ENCODE measurements around the gene SLC26A2. TPM values are rescaled to one million over a fixed set of nuclear protein-coding genes. Genes with fewer than 3 reads are reported as not detected.

SLC26A2 gene
- total RNA-seq, 1 experiment from 2014 or later: 43.9 TPM

DNA sequence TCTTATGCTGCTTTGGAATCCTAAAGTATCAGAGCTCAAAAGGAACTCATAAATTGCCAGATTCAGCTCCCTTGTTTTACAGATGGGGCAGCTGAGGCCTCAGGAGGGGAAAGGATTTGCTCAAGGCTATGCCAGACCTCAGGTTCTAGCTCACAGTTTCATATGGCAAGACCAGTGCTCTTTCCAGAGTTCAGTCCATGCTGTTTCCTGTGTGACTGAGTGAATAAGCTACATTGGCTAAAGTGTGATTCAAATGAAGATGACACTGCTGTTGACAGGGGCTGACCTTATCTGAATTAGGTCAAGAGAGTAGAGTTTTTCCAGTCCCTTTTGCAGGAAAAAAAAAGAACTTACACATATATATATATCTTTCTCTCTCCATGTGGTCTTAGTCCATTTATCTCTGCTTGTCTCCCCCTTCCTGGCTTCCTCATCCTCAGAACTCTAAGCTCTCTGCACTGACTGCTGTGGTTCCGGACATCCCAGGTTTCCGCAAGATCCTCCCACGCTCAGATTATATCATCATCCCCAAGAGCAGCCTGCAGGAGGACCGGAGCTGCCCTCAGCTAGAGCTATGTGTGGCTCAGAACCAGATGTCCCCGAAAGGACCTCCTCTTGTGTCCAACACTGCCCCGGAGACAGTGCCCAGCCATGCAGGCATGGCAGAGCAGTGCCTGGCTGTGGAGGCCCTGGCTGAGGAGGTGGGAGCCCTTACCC lies 49.3 kb downstream of the SLC26A2 start:
- H3K4me1 ChIP-seq: no peaks in the 10 kb centered on the region
- POLR2A ChIA-PET: no interaction called here
- peaks cover 15% of the 10 kb centered on the region for H3K36me3 ChIP-seq (ENCODE audit: control insufficient read depth, insufficient read depth, low read length)
- DNase-seq: no peak
- TF ChIP-seq, protein P1, sequence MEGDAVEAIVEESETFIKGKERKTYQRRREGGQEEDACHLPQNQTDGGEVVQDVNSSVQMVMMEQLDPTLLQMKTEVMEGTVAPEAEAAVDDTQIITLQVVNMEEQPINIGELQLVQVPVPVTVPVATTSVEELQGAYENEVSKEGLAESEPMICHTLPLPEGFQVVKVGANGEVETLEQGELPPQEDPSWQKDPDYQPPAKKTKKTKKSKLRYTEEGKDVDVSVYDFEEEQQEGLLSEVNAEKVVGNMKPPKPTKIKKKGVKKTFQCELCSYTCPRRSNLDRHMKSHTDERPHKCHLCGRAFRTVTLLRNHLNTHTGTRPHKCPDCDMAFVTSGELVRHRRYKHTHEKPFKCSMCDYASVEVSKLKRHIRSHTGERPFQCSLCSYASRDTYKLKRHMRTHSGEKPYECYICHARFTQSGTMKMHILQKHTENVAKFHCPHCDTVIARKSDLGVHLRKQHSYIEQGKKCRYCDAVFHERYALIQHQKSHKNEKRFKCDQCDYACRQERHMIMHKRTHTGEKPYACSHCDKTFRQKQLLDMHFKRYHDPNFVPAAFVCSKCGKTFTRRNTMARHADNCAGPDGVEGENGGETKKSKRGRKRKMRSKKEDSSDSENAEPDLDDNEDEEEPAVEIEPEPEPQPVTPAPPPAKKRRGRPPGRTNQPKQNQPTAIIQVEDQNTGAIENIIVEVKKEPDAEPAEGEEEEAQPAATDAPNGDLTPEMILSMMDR (IDR thresholded peaks at IDR 0.05; ENCODE audit: insufficient read depth in 1 of 2, low read depth in 1 of 2, low read length in 1 of 2, severe bottlenecking in 1 of 2, unreplicated experiment in 1 of 2): no peak
- H3K27ac Mint-ChIP-seq (ENCODE audit: unreplicated experiment): no peak overlapping the region
- BruUV-seq (replicated peaks): no TSS peak
- H3K4me1 Mint-ChIP-seq (ENCODE audit: low read depth, unreplicated experiment): no peaks in the 10 kb centered on the region
- no peaks in the 10 kb centered on the region for H3K9me3 Mint-ChIP-seq (ENCODE audit: unreplicated experiment)
- H3K4me3 ChIP-seq (ENCODE audit: low read depth, low read length): no peak overlapping the region
- H3K27me3 Mint-ChIP-seq (ENCODE audit: insufficient read depth, unreplicated experiment): no peaks in the 10 kb centered on the region
- no peaks in the 10 kb centered on the region for H3K27me3 ChIP-seq (replicated peaks; ENCODE audit: control insufficient read depth, insufficient read depth, low read length)
- peaks cover 5% of the 10 kb centered on the region; the same call in 1 of the 2 replicates for H3K9me3 ChIP-seq
- CTCF ChIA-PET: interaction anchor here (0.7 kb wide), 1 partner anchor 139 kb away, joined by 3 read pairs; no protein-coding TSS in a partner anchor
- intact Hi-C loops (cut with micrococcal nuclease; ENCODE audit: unreplicated experiment): no loop called here
- peaks cover 81% of the 10 kb centered on the region for H3K36me3 Mint-ChIP-seq (ENCODE audit: insufficient read depth, unreplicated experiment)
- no peak overlapping the region for H3K4me3 Mint-ChIP-seq (ENCODE audit: unreplicated experiment)

- no peak overlapping the region for H3K4me3 Mint-ChIP-seq (ENCODE audit: unreplicated experiment)
- Histone ChIP-seq H3K4me1 (no peaks in the 10 kb centered on the region), H3K9me3 (peaks cover 15% of the 10 kb centered on the region; the same call in 1 of the 2 replicates), H3K4me3 (ENCODE audit: low read depth, low read length) (no peak overlapping the region), H3K27me3 (replicated peaks; ENCODE audit: control insufficient read depth, insufficient read depth, low read length) (no peaks in the 10 kb centered on the region), H3K36me3 (ENCODE audit: control insufficient read depth, insufficient read depth, low read length) (peaks cover 22% of the 10 kb centered on the region)
- intact Hi-C loops (cut with micrococcal nuclease; ENCODE audit: unreplicated experiment): no loop called here
- H3K36me3 Mint-ChIP-seq (ENCODE audit: insufficient read depth, unreplicated experiment): peaks cover 92% of the 10 kb centered on the region
- TF ChIP-seq, protein P1 (IDR thresholded peaks at IDR 0.05; ENCODE audit: insufficient read depth in 1 of 2, low read depth in 1 of 2, low read length in 1 of 2, severe bottlenecking in 1 of 2, unreplicated experiment in 1 of 2): no peak
- peaks cover 12% of the 10 kb centered on the region for H3K9me3 Mint-ChIP-seq (ENCODE audit: unreplicated experiment)
- no peaks in the 10 kb centered on the region for H3K27me3 Mint-ChIP-seq (ENCODE audit: insufficient read depth, unreplicated experiment)
- no peaks in the 10 kb centered on the region for H3K4me1 Mint-ChIP-seq (ENCODE audit: low read depth, unreplicated experiment)
- ChIA-PET CTCF (no interaction called here), POLR2A (no interaction called here)
- no peak overlapping the region for H3K27ac Mint-ChIP-seq (ENCODE audit: unreplicated experiment)
- DNase-seq: no peak
- no TSS peak for BruUV-seq (replicated peaks)
Observed at GRCh38 chr5:150013931-150014330, 53.4 kb downstream of the SLC26A2 start.

- intact Hi-C loops (cut with micrococcal nuclease; ENCODE audit: unreplicated experiment): no loop called here
- H3K27me3 ChIP-seq (replicated peaks; ENCODE audit: control insufficient read depth, insufficient read depth, low read length): no peaks in the 10 kb centered on the region
- H3K36me3 ChIP-seq (ENCODE audit: control insufficient read depth, insufficient read depth, low read length): peaks cover 22% of the 10 kb centered on the region
- no peaks in the 10 kb centered on the region for H3K27me3 Mint-ChIP-seq (ENCODE audit: insufficient read depth, unreplicated experiment)
- H3K4me3 Mint-ChIP-seq (ENCODE audit: unreplicated experiment): no peak overlapping the region
- H3K4me3 ChIP-seq (ENCODE audit: low read depth, low read length): no peak overlapping the region
- no peaks in the 10 kb centered on the region for H3K4me1 ChIP-seq
- H3K9me3 ChIP-seq: peaks cover 15% of the 10 kb centered on the region; the same call in 1 of the 2 replicates
- peaks cover 12% of the 10 kb centered on the region for H3K9me3 Mint-ChIP-seq (ENCODE audit: unreplicated experiment)
- no peak for DNase-seq
- H3K4me1 Mint-ChIP-seq (ENCODE audit: low read depth, unreplicated experiment): no peaks in the 10 kb centered on the region
- H3K36me3 Mint-ChIP-seq (ENCODE audit: insufficient read depth, unreplicated experiment): peaks cover 94% of the 10 kb centered on the region
- TF ChIP-seq, protein P1 (IDR thresholded peaks at IDR 0.05; ENCODE audit: insufficient read depth in 1 of 2, low read depth in 1 of 2, low read length in 1 of 2, severe bottlenecking in 1 of 2, unreplicated experiment in 1 of 2): no peak
- POLR2A ChIA-PET: no interaction called here
- no peak overlapping the region for H3K27ac Mint-ChIP-seq (ENCODE audit: unreplicated experiment)
- CTCF ChIA-PET: no interaction called here
- no TSS peak for BruUV-seq (replicated peaks)
Observed at GRCh38 chr5:150014456-150014855, 53.9 kb downstream of the SLC26A2 start.

All from Caco-2 (cell line).